Esophagus squamous epithelium (tissue), 4 donors: ENCODE measurements around the gene BBX.

Source experiments
- CTCF ChIP-seq, 6 experiments: fragments of 450-650 bp in 4 of 6; fragments of 200-600 bp in 2 of 6; sonication (generic) in 2 of 6; IDR thresholded peaks; one replicate each; pipeline ENCODE4 v1.5.1; 2016 to 2019; ENCODE audit warnings: antibody characterized with exemption in 6 of 6, mild to moderate bottlenecking in 4 of 6, moderate library complexity in 4 of 6
- POLR2A ChIP-seq, 4 donors: fragments of 450-650 bp; IDR thresholded peaks; one replicate each; pipeline ENCODE4 v1.6.1; 2017; ENCODE audit warnings: antibody characterized with exemption in 4 of 4, mild to moderate bottlenecking in 4 of 4, moderate library complexity in 3 of 4

- TF ChIP-seq POLR2A (IDR thresholded peaks at IDR 0.05) = no peak
- TF ChIP-seq CTCF (IDR thresholded peaks at IDR 0.05) = no peak
These were observed 238.6 kb downstream of the BBX start for GRCh38 chr3:107761391-107761790.
